HG02943 (cell line): ENCODE results near the gene ARHGAP31.

Source experiments
- ATAC-seq: cut with Tn5 transposase; IDR thresholded peaks from one replicate; pipeline ENCODE4 v1.9.1; 2021; ENCODE audit warnings: mild to moderate bottlenecking, low read depth, moderate library complexity; ENCODE audit not compliant: unreplicated experiment

Gene ARHGAP31

GRCh38 chr3:119375510-119375909 lies 81.3 kb downstream of the ARHGAP31 start:
- no peak for ATAC-seq

GRCh38 chr3:119376758-119377157 lies 82.6 kb downstream of the ARHGAP31 start:
- no peak for ATAC-seq

- ATAC-seq, result no peak
Measured at GRCh38 chr3:119378259-119378803, 84.1 kb downstream of the ARHGAP31 start.

DNA sequence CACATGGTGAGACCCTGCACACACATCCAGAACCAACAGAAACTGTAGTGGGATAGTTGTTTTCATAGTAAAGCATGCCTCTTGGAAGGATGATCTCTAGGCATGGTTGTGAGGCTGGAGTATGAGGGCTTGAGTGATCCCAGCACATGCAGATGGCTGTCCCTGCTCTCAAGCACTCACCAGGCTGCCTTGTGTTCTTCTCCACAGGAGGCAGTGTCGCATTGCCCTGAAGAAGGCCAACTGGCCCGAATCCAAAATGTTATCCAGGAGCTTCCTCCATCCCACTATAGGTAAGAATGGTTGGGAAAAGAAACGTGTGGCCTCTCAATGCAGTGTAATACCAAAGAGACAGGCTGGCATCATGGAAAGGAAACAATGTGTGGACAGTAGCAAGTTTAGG lies 86.5 kb downstream of the ARHGAP31 start:
- no peak for ATAC-seq

GRCh38 chr3:119382134-119382533 lies 88.0 kb downstream of the ARHGAP31 start:
- no peak for ATAC-seq

DNA sequence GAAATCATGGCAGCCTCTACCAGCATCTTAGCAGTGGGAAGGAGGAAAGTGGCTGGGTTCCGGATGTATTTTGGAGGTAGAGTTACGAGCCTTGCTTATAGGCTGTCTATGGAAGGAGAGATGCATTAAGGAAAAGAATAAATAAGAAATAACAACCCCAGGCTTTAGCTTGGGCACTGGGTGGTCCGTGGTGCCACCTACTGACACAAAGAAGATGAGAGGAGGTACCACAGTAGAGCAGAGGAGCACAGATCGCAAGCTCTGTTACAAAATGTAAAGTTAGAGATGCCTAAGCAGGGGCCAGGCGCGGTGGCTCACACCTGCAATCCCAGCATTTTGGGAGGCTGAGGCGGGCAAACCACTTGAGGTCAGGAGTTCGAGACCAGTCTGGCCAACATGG lies 94.4 kb downstream of the ARHGAP31 start:
- ATAC-seq, result no peak

DNA sequence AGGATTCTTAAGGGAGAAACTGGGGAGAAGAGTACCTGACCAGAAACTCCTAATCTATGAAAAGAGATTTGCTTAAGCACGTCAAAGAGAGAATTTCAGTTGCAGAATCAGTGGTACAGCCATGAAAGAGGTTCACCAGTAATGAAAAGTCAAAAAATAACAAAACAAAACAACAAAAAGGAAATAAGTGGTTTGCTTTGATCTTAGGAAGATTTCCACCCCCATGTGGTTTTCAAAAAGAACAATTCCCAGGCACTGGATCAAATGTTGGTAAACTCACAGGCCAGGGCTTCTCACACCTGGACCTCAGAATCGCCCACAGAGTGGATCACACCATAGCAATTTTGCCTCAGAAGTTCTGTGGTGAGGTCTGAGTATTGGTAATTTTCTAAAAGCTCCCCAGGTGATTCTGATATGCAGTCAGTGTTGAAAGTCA lies 101.8 kb downstream of the ARHGAP31 start:
- ATAC-seq, result peak; percentile 61

GRCh38 chr3:119396870-119397269 lies 102.7 kb downstream of the ARHGAP31 start:
- ATAC-seq, result no peak

GRCh38 chr3:119400466-119400865 lies 106.3 kb downstream of the ARHGAP31 start:
- no peak for ATAC-seq

DNA sequence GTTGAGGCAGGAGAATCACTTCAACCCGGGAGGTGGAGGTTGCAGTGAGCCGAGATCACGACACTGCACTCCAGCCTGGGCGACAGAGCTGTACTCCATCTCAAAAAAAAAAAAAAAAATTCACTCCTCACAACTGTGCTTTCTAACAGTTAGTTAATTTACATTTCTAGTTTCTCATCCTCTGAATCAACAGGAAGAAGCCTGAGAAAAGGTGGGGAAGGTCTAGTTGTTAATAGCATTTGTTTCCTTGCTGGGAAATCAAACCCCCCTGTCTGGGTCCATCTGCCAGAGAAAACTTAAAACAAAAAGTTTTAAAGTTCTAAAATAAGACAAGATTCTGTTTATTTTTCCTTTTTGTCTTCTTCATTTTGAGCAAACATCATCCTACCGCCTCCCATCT lies 106.9 kb downstream of the ARHGAP31 start:
- peak; percentile 34 for ATAC-seq

GRCh38 chr3:119401503-119402440 lies 107.6 kb downstream of the ARHGAP31 start:
- peak; percentile 58 for ATAC-seq

- no peak for ATAC-seq
Measured at GRCh38 chr3:119402791-119403190, 108.6 kb downstream of the ARHGAP31 start.

GRCh38 chr3:119403201-119403600 lies 109.0 kb downstream of the ARHGAP31 start:
- ATAC-seq, result no peak

DNA sequence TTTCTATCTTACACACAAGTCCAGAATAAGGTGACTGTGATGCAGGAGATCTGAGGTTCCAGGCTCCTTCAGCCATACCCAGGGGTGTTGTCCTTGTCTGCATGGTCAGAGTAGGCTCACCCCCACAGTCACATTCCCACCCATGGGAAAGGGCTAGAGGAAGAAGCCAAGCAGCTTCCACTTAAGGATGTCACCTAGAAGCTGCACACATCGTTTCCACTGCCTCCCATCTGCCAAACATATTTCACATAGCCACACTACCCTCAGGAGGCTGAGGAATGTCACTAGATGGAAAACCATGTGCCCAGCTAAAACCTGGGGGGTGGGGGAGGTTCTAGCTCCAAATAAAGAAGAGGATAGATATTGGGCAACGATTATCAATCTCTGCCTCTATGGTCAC lies 111.1 kb downstream of the ARHGAP31 start:
- no peak for ATAC-seq

GRCh38 chr3:119408243-119408950 lies 114.2 kb downstream of the ARHGAP31 start:
- ATAC-seq, result no peak

GRCh38 chr3:119409844-119410243 lies 115.7 kb downstream of the ARHGAP31 start:
- no peak for ATAC-seq

DNA sequence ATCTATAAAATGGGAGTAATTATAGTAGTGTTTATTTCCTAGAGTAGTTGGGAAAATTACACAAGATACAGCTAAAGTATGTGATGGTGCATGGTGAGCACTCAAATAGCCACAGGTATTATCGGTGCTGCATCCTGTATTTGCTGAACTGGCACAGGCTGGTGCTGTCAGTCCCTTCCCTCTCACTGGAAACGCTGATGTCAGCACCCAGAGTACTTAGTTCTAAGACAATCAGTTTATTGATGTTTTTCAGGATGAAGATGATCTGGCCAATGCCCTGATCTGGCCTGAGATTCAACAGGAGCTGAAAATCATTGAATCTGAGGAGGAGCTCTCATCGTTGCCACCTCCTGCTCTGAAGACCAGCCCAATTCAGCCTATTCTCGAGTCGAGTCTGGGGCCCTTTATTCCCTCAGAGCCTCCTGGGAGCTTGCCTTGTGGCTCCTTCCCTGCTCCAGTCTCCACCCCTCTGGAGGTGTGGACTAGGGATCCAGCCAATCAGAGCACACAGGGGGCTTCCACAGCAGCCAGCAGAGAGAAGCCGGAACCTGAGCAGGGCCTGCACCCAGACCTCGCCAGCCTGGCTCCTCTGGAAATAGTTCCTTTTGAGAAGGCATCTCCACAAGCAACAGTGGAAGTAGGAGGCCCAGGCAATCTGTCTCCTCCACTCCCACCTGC lies 119.6 kb downstream of the ARHGAP31 start:
- ATAC-seq, result no peak

- ATAC-seq, result no peak
Measured at GRCh38 chr3:119416873-119417272, 122.7 kb downstream of the ARHGAP31 start.

DNA sequence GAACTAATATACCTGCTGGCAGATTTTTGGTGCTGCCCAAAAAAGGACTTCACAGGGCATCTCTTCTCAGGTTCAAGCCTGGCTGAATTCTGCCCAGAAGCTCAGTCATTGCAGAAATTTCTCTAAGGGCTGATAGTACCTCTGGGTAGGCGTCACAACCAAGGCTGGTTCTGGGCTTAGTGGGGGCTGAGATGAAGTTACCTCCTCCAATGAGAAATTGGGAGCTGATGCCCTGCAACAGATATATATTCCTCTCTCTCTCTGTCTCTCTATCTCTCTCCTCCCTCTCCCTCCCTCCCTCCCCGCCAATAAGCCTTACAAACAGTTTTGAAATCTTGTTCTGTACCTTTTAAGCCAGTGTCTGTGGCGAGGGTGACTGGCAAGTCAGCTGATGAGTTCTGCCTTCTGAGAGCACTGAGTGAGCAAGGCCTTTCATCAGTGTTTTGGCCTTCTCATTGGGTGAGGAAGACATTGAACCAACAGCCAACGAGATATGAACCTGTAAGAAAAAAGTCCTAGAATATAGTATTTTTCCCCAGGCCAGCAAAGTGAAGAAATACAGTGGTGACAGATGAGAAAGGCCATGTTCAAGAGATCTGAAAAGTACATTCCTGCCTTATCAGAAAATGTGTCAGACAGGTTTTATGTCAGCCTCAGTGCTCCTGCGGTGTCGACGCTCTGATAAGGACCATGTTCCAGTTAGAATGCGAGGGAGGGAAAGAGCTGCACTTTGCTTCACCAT lies 123.8 kb downstream of the ARHGAP31 start:
- ATAC-seq, result no peak

DNA sequence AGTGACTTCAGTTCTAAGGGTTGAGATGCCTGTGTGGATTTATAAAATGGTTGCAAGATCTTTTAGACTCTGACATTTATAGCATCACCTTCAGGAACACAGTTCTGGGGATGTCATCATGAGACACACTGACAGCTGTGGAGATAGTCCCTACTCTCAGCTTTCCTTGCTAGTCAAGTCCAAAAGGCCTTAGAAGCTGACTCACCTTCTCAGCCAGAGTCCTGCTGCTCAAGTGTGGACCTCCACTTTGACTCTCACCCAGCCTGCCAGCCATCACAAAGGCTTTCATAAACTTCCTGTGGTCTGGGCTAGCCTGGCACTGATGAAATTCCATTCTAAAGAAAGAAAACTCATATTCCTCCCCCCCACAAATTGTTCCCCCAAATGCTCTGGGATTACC lies 124.5 kb downstream of the ARHGAP31 start:
- ATAC-seq, result no peak
